ENCODE results near the gene SLC25A6.

The SLC25A6 gene

DNA sequence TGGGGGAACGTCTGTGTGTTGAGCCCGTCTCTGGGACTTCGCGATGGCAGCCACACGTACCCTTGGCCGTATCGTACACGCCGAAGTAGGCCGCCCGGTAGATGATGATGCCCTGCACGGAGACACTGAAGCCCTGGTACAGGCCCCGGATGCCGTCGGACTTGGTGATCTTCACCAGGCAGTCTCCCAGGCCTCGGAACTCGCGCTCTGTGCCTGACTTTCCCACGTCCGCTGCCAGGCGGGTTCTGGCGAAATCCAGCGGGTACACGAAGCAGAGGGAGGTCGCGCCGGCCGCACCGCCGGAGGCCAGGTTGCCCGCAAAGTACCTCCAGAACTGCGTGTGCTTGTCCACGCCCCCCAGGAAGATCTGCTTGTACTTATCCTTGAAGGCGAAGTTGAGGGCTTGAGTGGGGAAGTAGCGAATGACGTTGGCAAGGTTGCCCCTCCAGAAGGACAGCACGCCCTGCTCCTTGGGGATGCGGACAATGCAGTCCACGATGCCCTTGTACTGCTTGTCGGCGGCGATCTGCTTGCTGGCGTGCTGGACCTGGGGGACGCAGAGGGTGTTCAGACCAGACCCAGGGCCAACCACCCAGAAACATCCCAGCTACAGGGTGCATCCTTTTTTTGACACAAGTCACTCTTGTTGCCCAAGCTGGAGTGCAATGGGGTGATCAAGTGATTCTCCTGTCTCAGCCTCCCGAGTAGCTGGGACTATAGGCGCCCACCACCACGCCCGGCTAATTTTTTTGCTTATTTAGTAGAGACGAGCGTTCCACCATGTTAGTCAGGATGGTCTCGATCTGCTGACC lies 2.5 kb downstream of the SLC25A6 start:
- H3K27me3 ChIP-seq (ENCODE audit: control insufficient read depth in 1 of 2, insufficient read depth in 2 of 2, low read length in 2 of 2): no peaks in the 10 kb centered on the region
- no peak overlapping the region for H3K27ac ChIP-seq (ENCODE audit: low read length)
- peaks cover 40% of the 10 kb centered on the region for H3K4me1 ChIP-seq (ENCODE audit: control insufficient read depth, insufficient read depth, low read length)
- H3K9me3 ChIP-seq (ENCODE audit: control insufficient read depth in 2 of 2, low read length in 2 of 2): no peaks in the 10 kb centered on the region
- H3K9ac ChIP-seq (ENCODE audit: low read length in 2 of 2): no peak overlapping the region
- H3K4me3 ChIP-seq (ENCODE audit: low read length in 2 of 2): peak overlapping the region; percentile 15 to 25
- H3K36me3 ChIP-seq (ENCODE audit: control insufficient read depth in 2 of 2, insufficient read depth in 2 of 2, low read length in 2 of 2): peaks cover 55 to 63% of the 10 kb centered on the region in 2 donors

DNA sequence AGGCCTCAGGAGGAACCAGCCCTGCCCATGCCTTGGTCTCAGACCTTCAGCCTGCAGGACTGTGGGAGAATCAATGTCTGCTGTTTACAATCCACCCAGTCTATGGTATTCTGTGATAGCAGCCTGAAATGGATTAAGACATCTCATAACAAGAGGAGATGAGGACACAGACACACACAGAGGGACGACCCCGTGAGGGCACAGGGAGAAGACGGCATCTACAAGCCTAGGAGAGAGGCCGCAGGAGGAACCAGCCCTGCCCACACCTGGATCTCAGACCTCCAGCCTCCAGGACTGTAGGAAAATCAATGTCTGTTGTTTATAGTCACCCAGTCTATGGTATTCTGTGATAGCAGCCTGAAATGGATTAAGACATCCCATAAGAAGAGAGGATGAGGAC lies 3.3 kb downstream of the SLC25A6 start:
- no peaks in the 10 kb centered on the region for H3K27me3 ChIP-seq (ENCODE audit: control insufficient read depth in 1 of 2, insufficient read depth in 2 of 2, low read length in 2 of 2)
- H3K9ac ChIP-seq (ENCODE audit: low read length in 2 of 2): no peak overlapping the region
- H3K4me3 ChIP-seq (ENCODE audit: low read length in 2 of 2): peak overlapping the region; percentile 15 to 25
- H3K9me3 ChIP-seq (ENCODE audit: control insufficient read depth in 2 of 2, low read length in 2 of 2): no peaks in the 10 kb centered on the region
- H3K4me1 ChIP-seq (ENCODE audit: control insufficient read depth, insufficient read depth, low read length): peaks cover 36% of the 10 kb centered on the region
- no peak overlapping the region for H3K27ac ChIP-seq (ENCODE audit: low read length)
- H3K36me3 ChIP-seq (ENCODE audit: control insufficient read depth in 2 of 2, insufficient read depth in 2 of 2, low read length in 2 of 2): peaks cover 55 to 63% of the 10 kb centered on the region in 2 donors

DNA sequence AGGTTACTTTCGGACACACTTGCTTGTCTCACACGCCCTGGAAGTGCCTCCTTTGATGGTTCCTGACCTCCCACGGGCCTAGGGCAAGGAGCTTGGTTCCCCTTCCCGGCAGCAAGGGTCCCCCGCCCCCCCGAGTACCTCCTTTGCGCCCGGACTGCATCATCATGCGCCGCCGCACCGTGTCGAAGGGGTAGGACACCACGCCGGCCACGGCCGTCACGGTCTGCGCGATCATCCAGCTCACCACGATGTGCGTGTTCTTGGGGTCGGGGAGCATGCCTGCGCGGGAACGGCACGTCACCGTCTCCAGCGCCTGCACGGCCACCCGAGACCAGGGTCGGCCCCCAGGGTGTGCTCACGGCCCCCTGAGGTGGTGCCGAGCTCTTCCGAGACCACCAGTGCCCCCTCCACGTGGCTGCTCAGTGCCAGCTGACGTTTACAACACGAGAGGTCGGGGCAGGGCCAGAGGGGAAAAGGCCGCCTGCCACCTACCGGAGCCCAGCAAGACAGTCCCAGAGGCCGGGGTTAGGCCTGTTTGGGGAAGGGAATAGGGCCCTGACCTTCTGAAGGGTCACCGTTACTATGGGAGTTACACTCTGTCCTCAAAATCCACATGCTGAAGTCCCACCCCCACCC lies 4.7 kb downstream of the SLC25A6 start:
- Histone ChIP-seq H3K4me1 (ENCODE audit: control insufficient read depth, insufficient read depth, low read length) (peaks cover 35% of the 10 kb centered on the region), H3K9ac (ENCODE audit: low read length in 2 of 2) (no peak overlapping the region), H3K27me3 (ENCODE audit: control insufficient read depth in 1 of 2, insufficient read depth in 2 of 2, low read length in 2 of 2) (no peaks in the 10 kb centered on the region), H3K36me3 (ENCODE audit: control insufficient read depth in 2 of 2, insufficient read depth in 2 of 2, low read length in 2 of 2) (peaks cover 55 to 68% of the 10 kb centered on the region in 2 donors), H3K4me3 (ENCODE audit: low read length in 2 of 2) (no peak overlapping the region), H3K9me3 (ENCODE audit: control insufficient read depth in 2 of 2, low read length in 2 of 2) (no peaks in the 10 kb centered on the region), H3K27ac (ENCODE audit: low read length) (no peak overlapping the region)

- peaks cover 34% of the 10 kb centered on the region for H3K4me1 ChIP-seq (ENCODE audit: control insufficient read depth, insufficient read depth, low read length)
- no peak overlapping the region for H3K4me3 ChIP-seq (ENCODE audit: low read length in 2 of 2)
- H3K27ac ChIP-seq (ENCODE audit: low read length): no peak overlapping the region
- no peaks in the 10 kb centered on the region for H3K27me3 ChIP-seq (ENCODE audit: control insufficient read depth in 1 of 2, insufficient read depth in 2 of 2, low read length in 2 of 2)
- no peaks in the 10 kb centered on the region for H3K9me3 ChIP-seq (ENCODE audit: control insufficient read depth in 2 of 2, low read length in 2 of 2)
- no peak overlapping the region for H3K9ac ChIP-seq (ENCODE audit: low read length in 2 of 2)
- peaks cover 55 to 68% of the 10 kb centered on the region in 2 donors for H3K36me3 ChIP-seq (ENCODE audit: control insufficient read depth in 2 of 2, insufficient read depth in 2 of 2, low read length in 2 of 2)
These were observed 5.4 kb downstream of the SLC25A6 start for GRCh38 chrX:1386338-1387127.

GRCh38 chrX:1385253-1386223 lies 6.4 kb downstream of the SLC25A6 start:
- Histone ChIP-seq H3K27ac (ENCODE audit: low read length) (no peak overlapping the region), H3K36me3 (ENCODE audit: control insufficient read depth in 2 of 2, insufficient read depth in 2 of 2, low read length in 2 of 2) (peaks cover 55 to 63% of the 10 kb centered on the region in 2 donors), H3K9me3 (ENCODE audit: control insufficient read depth in 2 of 2, low read length in 2 of 2) (no peaks in the 10 kb centered on the region), H3K4me1 (ENCODE audit: control insufficient read depth, insufficient read depth, low read length) (peaks cover 27% of the 10 kb centered on the region), H3K4me3 (ENCODE audit: low read length in 2 of 2) (no peak overlapping the region), H3K27me3 (ENCODE audit: control insufficient read depth in 1 of 2, insufficient read depth in 2 of 2, low read length in 2 of 2) (no peaks in the 10 kb centered on the region), H3K9ac (ENCODE audit: low read length in 2 of 2) (no peak overlapping the region)

- H3K4me1 ChIP-seq (ENCODE audit: control insufficient read depth, insufficient read depth, low read length): peaks cover 20% of the 10 kb centered on the region
These were observed 7.2 kb downstream of the SLC25A6 start for GRCh38 chrX:1384658-1385252.

DNA sequence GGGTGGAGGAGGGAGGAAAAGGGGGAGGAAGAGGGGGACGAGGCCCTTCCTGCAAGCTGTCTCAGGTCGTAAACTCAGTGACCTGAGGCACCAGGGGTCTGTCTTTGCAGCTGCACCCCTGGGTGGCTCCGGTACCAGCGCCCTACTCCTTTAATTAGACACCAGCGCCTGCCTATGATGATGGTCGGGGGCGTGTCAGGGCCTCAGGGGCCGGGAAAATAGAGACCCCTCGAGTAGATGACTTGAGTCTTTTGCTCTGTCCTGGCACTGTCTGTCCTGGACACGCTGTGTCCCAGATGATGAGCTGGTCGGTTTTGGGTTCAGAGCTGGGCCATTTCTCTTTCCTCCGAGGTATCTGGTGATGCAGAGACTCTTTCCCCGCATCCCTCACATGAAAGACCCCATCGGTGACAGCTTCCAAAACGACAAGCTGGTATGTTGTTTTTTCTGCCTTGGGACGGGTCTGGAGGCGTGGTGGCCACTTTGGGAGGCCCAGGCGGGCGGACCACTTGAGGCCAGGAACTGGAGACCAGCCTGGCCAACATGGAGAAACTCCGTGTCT lies 11.2 kb downstream of the SLC25A6 start:
- H3K9me3 ChIP-seq (ENCODE audit: control insufficient read depth in 2 of 2, low read length in 2 of 2): no peaks in the 10 kb centered on the region
- H3K27ac ChIP-seq (ENCODE audit: low read length): no peak overlapping the region
- H3K36me3 ChIP-seq (ENCODE audit: control insufficient read depth in 2 of 2, insufficient read depth in 2 of 2, low read length in 2 of 2): peaks cover 10 to 15% of the 10 kb centered on the region in 2 donors
- H3K9ac ChIP-seq (ENCODE audit: low read length in 2 of 2): no peak overlapping the region
- no peaks in the 10 kb centered on the region for H3K4me1 ChIP-seq (ENCODE audit: control insufficient read depth, insufficient read depth, low read length)
- no peaks in the 10 kb centered on the region for H3K27me3 ChIP-seq (ENCODE audit: control insufficient read depth in 1 of 2, insufficient read depth in 2 of 2, low read length in 2 of 2)
- no peak overlapping the region for H3K4me3 ChIP-seq (ENCODE audit: low read length in 2 of 2)

More at GRCh38 chrX:1384658-1385252, 7.2 kb downstream of the SLC25A6 start:
- no peak overlapping the region for H3K4me3 ChIP-seq (ENCODE audit: low read length in 2 of 2)
- H3K27ac ChIP-seq (ENCODE audit: low read length): no peak overlapping the region
- H3K36me3 ChIP-seq (ENCODE audit: control insufficient read depth in 2 of 2, insufficient read depth in 2 of 2, low read length in 2 of 2): peaks cover 50 to 55% of the 10 kb centered on the region in 2 donors
- no peak overlapping the region for H3K9ac ChIP-seq (ENCODE audit: low read length in 2 of 2)
- H3K9me3 ChIP-seq (ENCODE audit: control insufficient read depth in 2 of 2, low read length in 2 of 2): no peaks in the 10 kb centered on the region
- no peaks in the 10 kb centered on the region for H3K27me3 ChIP-seq (ENCODE audit: control insufficient read depth in 1 of 2, insufficient read depth in 2 of 2, low read length in 2 of 2)

GRCh38 chrX:1378306-1378759 lies 13.6 kb downstream of the SLC25A6 start:
- Histone ChIP-seq H3K9me3 (ENCODE audit: control insufficient read depth in 2 of 2, low read length in 2 of 2) (no peaks in the 10 kb centered on the region), H3K27me3 (ENCODE audit: control insufficient read depth in 1 of 2, insufficient read depth in 2 of 2, low read length in 2 of 2) (no peaks in the 10 kb centered on the region), H3K4me1 (ENCODE audit: control insufficient read depth, insufficient read depth, low read length) (no peaks in the 10 kb centered on the region), H3K4me3 (ENCODE audit: low read length in 2 of 2) (no peak overlapping the region), H3K36me3 (ENCODE audit: control insufficient read depth in 2 of 2, insufficient read depth in 2 of 2, low read length in 2 of 2) (peaks cover 0 to 1% of the 10 kb centered on the region in 2 donors), H3K27ac (ENCODE audit: low read length) (no peak overlapping the region), H3K9ac (ENCODE audit: low read length in 2 of 2) (no peak overlapping the region)

- no peaks in the 10 kb centered on the region for H3K4me1 ChIP-seq (ENCODE audit: control insufficient read depth, insufficient read depth, low read length)
- no peaks in the 10 kb centered on the region for H3K36me3 ChIP-seq (ENCODE audit: control insufficient read depth in 2 of 2, insufficient read depth in 2 of 2, low read length in 2 of 2)
- H3K4me3 ChIP-seq (ENCODE audit: low read length in 2 of 2): no peak overlapping the region
- H3K27ac ChIP-seq (ENCODE audit: low read length): no peak overlapping the region
- H3K9ac ChIP-seq (ENCODE audit: low read length in 2 of 2): no peak overlapping the region
- no peaks in the 10 kb centered on the region for H3K27me3 ChIP-seq (ENCODE audit: control insufficient read depth in 1 of 2, insufficient read depth in 2 of 2, low read length in 2 of 2)
- H3K9me3 ChIP-seq (ENCODE audit: control insufficient read depth in 2 of 2, low read length in 2 of 2): no peaks in the 10 kb centered on the region
These were observed 23.6 kb downstream of the SLC25A6 start for GRCh38 chrX:1368385-1368698.

Measured in stomach smooth muscle (tissue), 2 donors.